ENCODE measurements around the gene WASF1. TPM values are rescaled to one million over a fixed set of nuclear protein-coding genes. Genes with fewer than 3 reads are reported as not detected.
"Not testable (repeated sequence)": the region's sequence is repeated elsewhere in the genome, so short reads cannot be mapped to it uniquely, and the experiment has no call there.

WASF1 gene
- total RNA-seq, 1 experiment from 2014 or later, result 22.3 TPM

DNA sequence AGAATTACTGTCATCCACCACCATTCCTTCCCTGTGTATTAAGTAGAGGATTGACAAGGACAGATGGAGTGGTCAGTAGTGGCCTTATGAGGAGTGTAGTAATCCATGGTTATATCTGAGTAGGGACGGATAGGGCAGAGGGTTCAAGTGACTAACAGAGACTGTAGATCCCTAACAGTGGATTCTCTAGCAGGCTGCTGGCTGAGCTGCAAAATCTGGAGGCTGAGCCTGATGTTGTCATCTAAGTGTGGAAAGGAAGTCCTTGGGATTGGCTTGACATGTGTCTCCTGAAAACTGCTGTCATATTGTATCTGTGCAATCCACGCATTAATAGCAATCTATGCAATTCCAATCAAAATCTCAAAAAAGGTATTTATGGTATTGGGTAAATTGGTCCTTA lies 94.2 kb downstream of the WASF1 start:
- no peaks in the 10 kb centered on the region for H3K36me3 Mint-ChIP-seq
- H3K4me1 Mint-ChIP-seq, result no peaks in the 10 kb centered on the region; the same call in 1 of the 2 replicates
- H3K4me3 Mint-ChIP-seq, result no peak overlapping the region
- ChIA-PET POLR2A (no interaction called here), CTCF (interaction anchor here (1.0 kb wide), 1 partner anchor 257 kb away, joined by 3 read pairs; no protein-coding TSS in a partner anchor)
- ATAC-seq (no peak), DNase-seq (ENCODE audit: low spot score) (no peak)
- H3K9me3 Mint-ChIP-seq, result no peaks in the 10 kb centered on the region
- TF ChIP-seq ETV6 (CRISPR knock-in tag; IDR thresholded peaks at IDR 0.05), result no peak
- TF ChIP-seq EMX1 (CRISPR knock-in tag; IDR thresholded peaks at IDR 0.05), result no peak
- H3K27ac Mint-ChIP-seq, result no peak overlapping the region
- no peaks in the 10 kb centered on the region for H3K27me3 Mint-ChIP-seq (ENCODE audit: low read depth)

DNA sequence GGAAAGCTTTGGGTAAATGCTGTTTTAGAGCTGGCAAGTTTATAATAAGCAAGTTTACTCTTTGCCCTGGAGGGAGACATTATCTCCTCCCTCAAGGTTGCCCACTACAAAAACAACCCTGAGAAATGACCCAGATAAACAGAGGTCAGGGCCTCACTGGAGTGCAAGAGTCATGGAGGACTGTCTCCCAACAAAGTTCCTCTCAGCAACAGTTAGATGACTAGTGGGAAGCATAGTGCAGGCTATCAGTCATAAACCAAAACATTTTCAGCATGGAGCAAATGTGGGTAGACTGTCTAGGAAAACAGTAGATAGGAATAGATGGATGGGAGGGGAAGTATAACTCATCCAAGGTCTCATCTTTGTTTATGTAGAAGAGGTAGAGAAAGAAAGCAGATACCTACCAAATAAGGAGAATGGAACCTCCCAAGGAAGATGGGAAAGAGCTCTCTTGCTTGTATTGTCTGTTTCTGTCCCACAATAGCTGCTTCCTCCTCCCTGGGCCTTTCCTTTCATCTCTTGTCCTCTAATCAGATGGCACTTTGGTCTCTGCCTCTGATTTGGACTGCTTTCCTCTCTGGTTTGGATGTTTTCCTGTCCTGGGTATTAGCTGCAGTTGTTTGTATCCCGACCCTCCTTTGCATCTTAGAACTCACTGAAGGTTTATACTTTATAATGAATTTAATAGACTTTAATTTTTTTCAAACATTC lies 95.4 kb downstream of the WASF1 start:
- DNase-seq (ENCODE audit: low spot score) (no peak), ATAC-seq (no peak)
- TF ChIP-seq, protein P1, sequence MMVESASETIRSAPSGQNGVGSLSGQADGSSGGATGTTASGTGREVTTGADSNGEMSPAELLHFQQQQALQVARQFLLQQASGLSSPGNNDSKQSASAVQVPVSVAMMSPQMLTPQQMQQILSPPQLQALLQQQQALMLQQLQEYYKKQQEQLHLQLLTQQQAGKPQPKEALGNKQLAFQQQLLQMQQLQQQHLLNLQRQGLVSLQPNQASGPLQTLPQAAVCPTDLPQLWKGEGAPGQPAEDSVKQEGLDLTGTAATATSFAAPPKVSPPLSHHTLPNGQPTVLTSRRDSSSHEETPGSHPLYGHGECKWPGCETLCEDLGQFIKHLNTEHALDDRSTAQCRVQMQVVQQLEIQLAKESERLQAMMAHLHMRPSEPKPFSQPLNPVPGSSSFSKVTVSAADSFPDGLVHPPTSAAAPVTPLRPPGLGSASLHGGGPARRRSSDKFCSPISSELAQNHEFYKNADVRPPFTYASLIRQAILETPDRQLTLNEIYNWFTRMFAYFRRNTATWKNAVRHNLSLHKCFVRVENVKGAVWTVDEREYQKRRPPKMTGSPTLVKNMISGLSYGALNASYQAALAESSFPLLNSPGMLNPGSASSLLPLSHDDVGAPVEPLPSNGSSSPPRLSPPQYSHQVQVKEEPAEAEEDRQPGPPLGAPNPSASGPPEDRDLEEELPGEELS (CRISPR knock-in tag; IDR thresholded peaks at IDR 0.05), result no peak
- TF ChIP-seq, protein P2, sequence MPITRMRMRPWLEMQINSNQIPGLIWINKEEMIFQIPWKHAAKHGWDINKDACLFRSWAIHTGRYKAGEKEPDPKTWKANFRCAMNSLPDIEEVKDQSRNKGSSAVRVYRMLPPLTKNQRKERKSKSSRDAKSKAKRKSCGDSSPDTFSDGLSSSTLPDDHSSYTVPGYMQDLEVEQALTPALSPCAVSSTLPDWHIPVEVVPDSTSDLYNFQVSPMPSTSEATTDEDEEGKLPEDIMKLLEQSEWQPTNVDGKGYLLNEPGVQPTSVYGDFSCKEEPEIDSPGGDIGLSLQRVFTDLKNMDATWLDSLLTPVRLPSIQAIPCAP (CRISPR knock-in tag; IDR thresholded peaks at IDR 0.05), result no peak
- no peaks in the 10 kb centered on the region for H3K9me3 Mint-ChIP-seq
- H3K36me3 Mint-ChIP-seq, result no peaks in the 10 kb centered on the region
- ChIA-PET POLR2A (interaction anchor here (0.6 kb wide), 1 partner anchor 126 kb away, joined by 5 read pairs; no protein-coding TSS in a partner anchor), CTCF (no interaction called here)
- H3K4me1 Mint-ChIP-seq, result no peaks in the 10 kb centered on the region; the same call in 1 of the 2 replicates
- no peaks in the 10 kb centered on the region for H3K27me3 Mint-ChIP-seq (ENCODE audit: low read depth)
- H3K4me3 Mint-ChIP-seq, result no peak overlapping the region
- peak overlapping the region; percentile 74; the same call in 1 of the 2 replicates for H3K27ac Mint-ChIP-seq

DNA sequence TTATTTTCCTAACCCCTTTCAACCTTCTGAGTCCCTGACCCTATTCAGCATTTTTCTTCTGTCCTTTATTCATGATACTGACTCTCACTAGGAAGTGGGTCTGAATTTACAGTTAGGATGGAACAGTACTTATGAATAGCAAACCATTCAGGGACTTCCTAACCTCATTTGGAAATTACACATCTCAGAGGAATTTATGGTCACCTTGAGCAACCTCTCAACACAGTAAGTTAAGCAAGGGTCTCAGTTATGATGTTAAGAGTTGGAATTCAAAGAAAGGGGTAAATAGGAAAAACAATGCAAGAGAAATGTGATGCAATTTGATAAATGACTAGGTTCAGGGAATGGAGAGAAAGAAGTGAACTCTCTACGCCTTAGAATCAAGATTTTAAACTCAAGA lies 104.1 kb downstream of the WASF1 start:
- H3K36me3 Mint-ChIP-seq, result no peaks in the 10 kb centered on the region

DNA sequence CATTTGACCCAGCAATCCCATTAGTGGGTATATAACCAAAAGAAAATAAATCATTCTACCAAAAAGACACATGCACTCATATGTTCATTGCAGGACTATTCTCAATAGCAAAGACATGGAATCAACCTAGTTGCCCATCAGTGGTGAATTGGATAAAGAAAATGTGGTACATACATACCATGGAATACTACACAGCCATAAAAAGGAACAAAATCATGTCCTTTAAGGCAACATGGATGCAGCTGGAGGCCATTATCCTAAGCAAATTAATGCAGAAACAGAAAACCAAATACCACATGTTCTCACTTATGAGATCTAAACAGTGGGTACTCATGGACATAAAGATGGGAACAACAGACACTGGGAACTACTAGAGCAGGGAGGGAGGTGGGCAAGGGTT lies 106.0 kb downstream of the WASF1 start:
- CTCF ChIA-PET; H3K27me3 Mint-ChIP-seq (ENCODE audit: low read depth); H3K36me3 Mint-ChIP-seq; POLR2A ChIA-PET; H3K4me3 Mint-ChIP-seq; H3K4me1 Mint-ChIP-seq; ATAC-seq; H3K9me3 Mint-ChIP-seq; DNase-seq (ENCODE audit: low spot score); H3K27ac Mint-ChIP-seq: not testable (repeated sequence)

More for the DNA sequence above, 104.1 kb downstream of the WASF1 start:
- TF ChIP-seq, protein P3, sequence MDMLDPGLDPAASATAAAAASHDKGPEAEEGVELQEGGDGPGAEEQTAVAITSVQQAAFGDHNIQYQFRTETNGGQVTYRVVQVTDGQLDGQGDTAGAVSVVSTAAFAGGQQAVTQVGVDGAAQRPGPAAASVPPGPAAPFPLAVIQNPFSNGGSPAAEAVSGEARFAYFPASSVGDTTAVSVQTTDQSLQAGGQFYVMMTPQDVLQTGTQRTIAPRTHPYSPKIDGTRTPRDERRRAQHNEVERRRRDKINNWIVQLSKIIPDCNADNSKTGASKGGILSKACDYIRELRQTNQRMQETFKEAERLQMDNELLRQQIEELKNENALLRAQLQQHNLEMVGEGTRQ (CRISPR knock-in tag; IDR thresholded peaks at IDR 0.05), result no peak
- TF ChIP-seq ETV6 (CRISPR knock-in tag; IDR thresholded peaks at IDR 0.05) (no peak), SMAD4 (CRISPR knock-in tag; IDR thresholded peaks at IDR 0.05) (no peak), CREM (CRISPR knock-in tag; IDR thresholded peaks at IDR 0.05) (no peak)
- no peak overlapping the region for H3K4me3 Mint-ChIP-seq
- CTCF ChIA-PET, result no interaction called here
- H3K27me3 Mint-ChIP-seq (ENCODE audit: low read depth), result no peaks in the 10 kb centered on the region
- POLR2A ChIA-PET, result no interaction called here
- H3K4me1 Mint-ChIP-seq, result no peaks in the 10 kb centered on the region
- no peak for DNase-seq (ENCODE audit: low spot score)
- ATAC-seq, result no peak
- no peak overlapping the region for H3K27ac Mint-ChIP-seq
- H3K9me3 Mint-ChIP-seq, result no peaks in the 10 kb centered on the region; the same call in 1 of the 2 replicates

DNA sequence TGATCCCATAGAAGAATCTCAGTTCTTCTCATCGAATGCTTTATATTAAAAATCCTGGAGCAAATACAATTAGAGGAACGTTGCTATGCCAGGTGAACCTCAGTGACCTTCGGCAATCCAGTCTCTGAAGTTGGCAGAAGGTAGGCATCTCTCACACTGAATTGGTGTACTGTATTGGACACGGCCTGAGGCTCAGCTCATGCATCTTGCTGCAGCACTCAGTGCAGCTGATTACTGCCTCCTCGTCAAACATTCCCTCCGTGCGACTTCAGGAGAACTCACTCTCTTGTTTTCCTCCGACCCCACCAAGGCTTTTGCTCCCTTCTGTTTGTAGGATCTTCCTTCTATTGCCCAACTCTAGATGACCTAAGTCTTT lies 110.9 kb downstream of the WASF1 start:
- ChIA-PET POLR2A (interaction anchor here (0.5 kb wide), 1 partner anchor 10 kb away, joined by 5 read pairs; no protein-coding TSS in a partner anchor), CTCF (no interaction called here)
- Mint-ChIP-seq H3K27me3 (ENCODE audit: low read depth) (no peaks in the 10 kb centered on the region), H3K4me3 (no peak overlapping the region), H3K36me3 (no peaks in the 10 kb centered on the region), H3K4me1 (0 out of 2 replicates have a peak, but pooled peaks cover 3% of the 10 kb centered on the region), H3K9me3 (no peaks in the 10 kb centered on the region; the same call in 1 of the 2 replicates), H3K27ac (no peak overlapping the region)
- no peak for TF ChIP-seq NR1H2 (CRISPR knock-in tag; IDR thresholded peaks at IDR 0.05)
- no peak for TF ChIP-seq RORB (CRISPR knock-in tag; IDR thresholded peaks at IDR 0.05)
- TF ChIP-seq, protein P1 (CRISPR knock-in tag; IDR thresholded peaks at IDR 0.05), result no peak
- TF ChIP-seq SP1 (CRISPR knock-in tag; conservative IDR thresholded peaks at IDR 0.05), result no peak
- no peak for TF ChIP-seq KAT7 (CRISPR knock-in tag; IDR thresholded peaks at IDR 0.05; ENCODE audit: borderline replicate concordance)
- no peak for TF ChIP-seq JAZF1 (CRISPR knock-in tag; IDR thresholded peaks at IDR 0.05)
- DNase-seq (ENCODE audit: low spot score) (no peak), ATAC-seq (no peak)

All from WTC11 (cell line).